Trophoblast cell (in vitro differentiated cells and primary cell): Measurements from ENCODE around the gene OLIG1.

Experiments
- DNase-seq, 2 donors: peaks; one replicate each; pipeline ENCODE4 v3.0.0-alpha.2; 2016
- H2AFZ ChIP-seq: 2 replicates; pipeline ENCODE4 v1.6.1; 2013; ENCODE audit warnings: low read length, moderate library complexity, mild to moderate bottlenecking; ENCODE audit not compliant: insufficient read depth, poor library complexity
- H2AK5ac ChIP-seq: 2 replicates; pipeline ENCODE4 v1.6.1; 2013; ENCODE audit warnings: mild to moderate bottlenecking, low read length
- H2BK120ac ChIP-seq: 2 replicates; pipeline ENCODE4 v1.6.1; 2013; ENCODE audit warnings: low read length, mild to moderate bottlenecking, moderate library complexity; ENCODE audit not compliant: insufficient read depth, poor library complexity
- H2BK12ac ChIP-seq: 2 replicates; pipeline ENCODE4 v1.6.1; 2013; ENCODE audit warnings: mild to moderate bottlenecking, low read length, moderate library complexity
- H2BK5ac ChIP-seq: 2 replicates; pipeline ENCODE4 v1.6.1; 2013; ENCODE audit warnings: low read length, low read depth, moderate library complexity, mild to moderate bottlenecking; ENCODE audit not compliant: poor library complexity
- H3K14ac ChIP-seq: 2 replicates; pipeline ENCODE4 v1.6.1; 2013; ENCODE audit warnings: mild to moderate bottlenecking, low read length
- H3K18ac ChIP-seq: 2 replicates; pipeline ENCODE4 v1.6.1; 2013; ENCODE audit warnings: mild to moderate bottlenecking, low read length
- H3K23ac ChIP-seq: 2 replicates; pipeline ENCODE4 v1.6.1; 2013; ENCODE audit warnings: low read length
- H3K27ac ChIP-seq: 2 replicates; pipeline ENCODE4 v1.5.1; 2013; ENCODE audit warnings: low read depth, mild to moderate bottlenecking, inconsistent platforms, low read length, moderate library complexity
- H3K27me3 ChIP-seq: 2 replicates; pipeline ENCODE4 v1.6.1; 2013; ENCODE audit warnings: inconsistent platforms, mild to moderate bottlenecking, low read length, moderate library complexity; ENCODE audit not compliant: insufficient read depth
- H3K36me3 ChIP-seq, 2 experiments: 1 replicate in 1 of 2; 2 replicates in 1 of 2; pipeline ENCODE4 v1.6.1; 2013; ENCODE audit warnings: low read length in 2 of 2, mild to moderate bottlenecking in 2 of 2, moderate library complexity in 1 of 2; ENCODE audit not compliant: insufficient read depth in 2 of 2, control insufficient read depth in 1 of 2
- H3K4ac ChIP-seq: 2 replicates; pipeline ENCODE4 v1.6.1; 2013; ENCODE audit warnings: low read depth, mild to moderate bottlenecking, low read length, moderate library complexity
- H3K4me1 ChIP-seq, 2 experiments: 1 replicate in 1 of 2; 2 replicates in 1 of 2; pipeline ENCODE4 v1.6.1; 2013; ENCODE audit warnings: low read length in 2 of 2, mild to moderate bottlenecking in 2 of 2, moderate library complexity in 1 of 2; ENCODE audit not compliant: insufficient read depth in 2 of 2, control insufficient read depth in 1 of 2
- H3K4me2 ChIP-seq: 2 replicates; pipeline ENCODE4 v1.6.1; 2013; ENCODE audit warnings: inconsistent platforms, mild to moderate bottlenecking, low read length, moderate library complexity
- H3K4me3 ChIP-seq: 2 replicates; pipeline ENCODE4 v1.5.1; 2013; ENCODE audit warnings: mild to moderate bottlenecking, low read depth, low read length, inconsistent platforms
- H3K79me1 ChIP-seq: one replicate; pipeline ENCODE4 v1.6.1; 2013; ENCODE audit warnings: low read length
- H3K79me2 ChIP-seq: 2 replicates; pipeline ENCODE4 v1.6.1; 2013; ENCODE audit warnings: low read length, mild to moderate bottlenecking; ENCODE audit not compliant: control insufficient read depth, insufficient read depth, poor library complexity
- H3K9ac ChIP-seq: 2 replicates; pipeline ENCODE4 v1.6.1; 2013; ENCODE audit warnings: mild to moderate bottlenecking, low read length
- H3K9me3 ChIP-seq: 2 replicates; pipeline ENCODE4 v1.6.1; 2013; ENCODE audit warnings: low read depth, mild to moderate bottlenecking, control low read depth, inconsistent platforms, low read length; ENCODE audit not compliant: insufficient read depth
- H4K12ac ChIP-seq: 2 replicates; pipeline ENCODE4 v1.6.1; 2013; ENCODE audit warnings: low read depth, mild to moderate bottlenecking, low read length, moderate library complexity
- H4K8ac ChIP-seq: 2 replicates; pipeline ENCODE4 v1.6.1; 2013; ENCODE audit warnings: low read depth, mild to moderate bottlenecking, low read length, moderate library complexity
- H4K91ac ChIP-seq: one replicate; pipeline ENCODE4 v1.6.1; 2013; ENCODE audit warnings: low read depth, mild to moderate bottlenecking, low read length, moderate library complexity
- WGBS: extraction: QIAGEN DNeasy Blood & Tissue Kit; methylation state at CpG from one replicate; pipeline ENCODE4 v1.1.7; 2013; ENCODE audit warnings: missing lambda C conversion rate; ENCODE audit not compliant: insufficient read length, insufficient coverage; ENCODE audit errors: extremely low coverage; 5-methylcytosine and 5-hydroxymethylcytosine counted together

OLIG1 gene

DNA sequence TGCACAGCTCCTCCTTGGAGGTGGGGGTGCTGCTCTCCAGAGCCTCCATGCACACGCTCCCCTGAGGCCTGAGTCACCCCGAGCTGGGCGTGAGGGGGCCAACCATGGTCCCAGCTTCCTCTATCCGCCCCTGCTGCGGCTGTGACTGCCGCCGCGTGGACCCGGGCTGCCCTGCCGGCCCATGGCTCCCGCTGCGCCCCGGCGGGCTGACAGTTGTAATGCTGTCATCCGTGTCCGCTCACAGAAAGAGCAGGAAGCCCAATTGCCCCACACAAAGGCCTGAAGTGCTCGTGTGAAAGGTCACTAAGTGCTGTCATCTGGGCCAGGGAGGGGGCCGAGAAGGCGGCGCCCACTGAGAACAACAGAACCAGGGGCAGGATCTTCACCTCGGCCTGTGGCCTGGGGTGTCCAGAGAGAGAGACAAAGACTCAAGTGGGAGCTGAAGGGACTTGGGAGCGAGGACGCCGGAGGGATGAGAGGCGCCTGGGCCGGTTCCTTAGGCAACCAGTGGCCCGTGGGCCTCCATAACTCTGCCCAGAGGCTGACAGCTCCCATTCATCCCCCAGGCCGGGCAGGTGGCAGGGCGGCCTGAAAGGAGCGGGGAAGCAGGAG is 31.5 kb downstream of the OLIG1 start:
- Histone ChIP-seq H3K27me3 (no peaks in the 10 kb centered on the region), H4K91ac (no peak overlapping the region), H3K36me3 (no peaks in the 10 kb centered on the region), H2BK5ac (no peak overlapping the region), H2BK12ac (no peak overlapping the region), H3K9me3 (no peaks in the 10 kb centered on the region), H2AFZ (no peak overlapping the region), H3K79me1 (no peaks in the 10 kb centered on the region), H3K79me2 (no peaks in the 10 kb centered on the region), H3K4ac (no peak overlapping the region), H4K12ac (no peak overlapping the region), H3K23ac (no peak overlapping the region), H3K18ac (no peak overlapping the region), H3K4me1 (no peaks in the 10 kb centered on the region), H3K4me2 (no peak overlapping the region), H3K4me3 (no peak overlapping the region), H3K27ac (no peak overlapping the region), H3K9ac (no peak overlapping the region), H2BK120ac (no peak overlapping the region), H2AK5ac (no peak overlapping the region), H3K14ac (no peak overlapping the region), H4K8ac (no peak overlapping the region)
- no CpG with 5 or more reads among the region's 30 CpGs for WGBS
- DNase-seq: peak; percentile 5 to 10

GRCh38 chr21:33105088-33105487 is 35.1 kb downstream of the OLIG1 start:
- Histone ChIP-seq H3K36me3 (no peaks in the 10 kb centered on the region), H3K4ac (no peak overlapping the region), H3K18ac (no peak overlapping the region), H3K27ac (no peak overlapping the region), H3K27me3 (peaks cover 6% of the 10 kb centered on the region), H2BK12ac (no peak overlapping the region), H3K14ac (no peak overlapping the region), H3K4me1 (peaks cover 0 to 4% of the 10 kb centered on the region in 2 experiments), H3K23ac (no peak overlapping the region), H3K9me3 (peaks cover 3% of the 10 kb centered on the region), H2AFZ (no peak overlapping the region), H3K9ac (no peak overlapping the region), H2BK120ac (no peak overlapping the region), H4K91ac (no peak overlapping the region), H3K79me1 (no peaks in the 10 kb centered on the region), H3K4me3 (no peak overlapping the region), H3K4me2 (no peak overlapping the region), H2AK5ac (no peak overlapping the region), H3K79me2 (no peaks in the 10 kb centered on the region), H4K12ac (no peak overlapping the region), H4K8ac (no peak overlapping the region), H2BK5ac (no peak overlapping the region)
- WGBS: no CpG with 5 or more reads among the region's 2 CpGs
- DNase-seq: no peak

- Histone ChIP-seq H3K4me2 (no peak overlapping the region), H3K9me3 (peaks cover 3% of the 10 kb centered on the region), H3K4ac (no peak overlapping the region), H2BK5ac (no peak overlapping the region), H3K4me3 (no peak overlapping the region), H3K14ac (no peak overlapping the region), H3K27me3 (peaks cover 6% of the 10 kb centered on the region), H2BK12ac (no peak overlapping the region), H2BK120ac (no peak overlapping the region), H4K12ac (no peak overlapping the region), H3K4me1 (peaks cover 0 to 4% of the 10 kb centered on the region in 2 experiments), H4K8ac (no peak overlapping the region), H3K79me2 (no peaks in the 10 kb centered on the region), H3K27ac (no peak overlapping the region), H3K18ac (no peak overlapping the region), H3K36me3 (no peaks in the 10 kb centered on the region), H2AFZ (no peak overlapping the region), H2AK5ac (no peak overlapping the region), H3K9ac (no peak overlapping the region), H3K79me1 (no peaks in the 10 kb centered on the region), H3K23ac (no peak overlapping the region), H4K91ac (no peak overlapping the region)
- no peak for DNase-seq
- no CpG with 5 or more reads among the region's 4 CpGs for WGBS
Measured at GRCh38 chr21:33108228-33108627, 38.3 kb downstream of the OLIG1 start.

- no peaks in the 10 kb centered on the region for H3K36me3 ChIP-seq
- H3K14ac ChIP-seq: no peak overlapping the region
- H2BK120ac ChIP-seq: no peak overlapping the region
- H2AK5ac ChIP-seq: no peak overlapping the region
- peaks cover 6% of the 10 kb centered on the region for H3K27me3 ChIP-seq
- H2BK12ac ChIP-seq: no peak overlapping the region
- no peak overlapping the region for H3K4ac ChIP-seq
- H2BK5ac ChIP-seq: no peak overlapping the region
- H3K79me2 ChIP-seq: no peaks in the 10 kb centered on the region
- no peak overlapping the region for H3K23ac ChIP-seq
- no peak overlapping the region for H4K12ac ChIP-seq
- H4K91ac ChIP-seq: no peak overlapping the region
- DNase-seq: no peak
- H3K9me3 ChIP-seq: peaks cover 3% of the 10 kb centered on the region
- WGBS: no CpG with 5 or more reads among the region's 45 CpGs
- H3K18ac ChIP-seq: no peak overlapping the region
- no peak overlapping the region for H2AFZ ChIP-seq
- H4K8ac ChIP-seq: no peak overlapping the region
- H3K4me2 ChIP-seq: peak overlapping the region; percentile 59
- H3K4me3 ChIP-seq: no peak overlapping the region
- H3K9ac ChIP-seq: no peak overlapping the region
- H3K4me1 ChIP-seq: peaks cover 0 to 4% of the 10 kb centered on the region in 2 experiments
- H3K27ac ChIP-seq: no peak overlapping the region
- no peaks in the 10 kb centered on the region for H3K79me1 ChIP-seq
Measured at GRCh38 chr21:33109574-33110339, 39.8 kb downstream of the OLIG1 start.
